ENCODE data around the gene CORT.

CORT gene

GRCh38 chr1:10474613-10475507 is 25.0 kb downstream of the CORT start, which contains the start of gene PEX14:
PEX14 (plus strand) TSS chr1:10474950; CDS start chr1:10474967, 17 bp downstream.
- DNase-seq (ENCODE audit: low read depth) = peak; percentile 76

DNA sequence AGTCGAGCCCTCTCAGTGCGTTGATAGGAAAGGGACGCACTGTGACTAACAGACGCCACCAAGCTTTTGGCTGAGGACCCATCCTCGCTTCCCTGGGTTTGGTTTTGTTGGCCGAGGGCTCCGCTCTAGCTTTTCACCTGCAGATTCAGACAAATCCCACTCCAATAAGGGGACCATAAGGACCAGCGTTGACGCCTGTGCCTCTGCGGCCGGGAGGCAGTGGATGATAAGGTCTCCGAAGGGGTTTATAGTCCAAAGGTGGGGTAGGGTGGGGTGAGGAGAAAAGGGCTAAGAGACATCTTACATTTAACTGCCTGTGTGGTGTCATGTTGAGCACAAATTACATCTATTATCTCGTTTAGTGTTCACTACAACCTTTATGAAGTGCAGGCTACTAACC is 25.7 kb downstream of the CORT start:
- no peak for DNase-seq (ENCODE audit: low read depth)

DNA sequence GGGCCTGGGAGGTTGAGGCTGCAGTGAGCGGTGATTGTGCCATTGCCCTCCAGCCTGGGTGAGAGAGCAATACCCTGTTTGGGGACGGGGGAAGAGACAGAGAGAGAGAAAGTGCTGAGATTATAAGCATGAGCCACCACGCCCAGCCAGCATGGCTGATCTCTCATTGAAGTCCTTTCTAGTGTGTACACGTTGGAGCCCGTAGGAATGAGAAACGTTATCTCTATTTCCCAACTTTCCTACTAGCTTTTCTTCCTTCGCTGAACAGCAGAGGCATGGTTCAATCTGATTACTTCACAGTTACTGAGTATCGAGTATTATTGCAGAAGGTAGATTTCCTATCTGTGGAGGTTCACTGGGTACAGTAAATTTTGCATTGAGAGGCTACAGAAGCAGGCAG is 29.5 kb downstream of the CORT start:
- DNase-seq (ENCODE audit: low read depth) = no peak

DNA sequence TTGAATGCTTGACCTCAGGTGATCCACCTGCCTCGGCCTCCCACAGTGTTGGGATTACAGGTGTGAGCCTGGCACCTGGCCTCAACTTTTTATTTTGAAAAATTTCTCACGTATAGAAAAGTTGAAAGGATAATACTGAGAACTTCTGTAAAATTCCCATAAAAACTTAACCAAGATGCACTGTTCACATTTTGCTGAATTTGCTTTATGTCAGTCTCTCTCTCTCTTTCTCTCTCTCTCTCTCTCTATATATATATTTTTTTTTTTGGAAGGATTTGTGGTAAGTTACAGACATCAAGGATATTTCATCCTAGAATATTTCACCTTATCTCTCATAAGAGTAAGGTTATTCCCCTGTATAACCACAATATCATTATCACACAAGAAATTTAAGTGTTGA is 30.8 kb downstream of the CORT start:
- no peak for DNase-seq (ENCODE audit: low read depth)

GRCh38 chr1:10484521-10484920 is 34.7 kb downstream of the CORT start:
- no peak for DNase-seq (ENCODE audit: low read depth)

- no peak for DNase-seq (ENCODE audit: low read depth)
These were observed 39.6 kb downstream of the CORT start for GRCh38 chr1:10489291-10490055.

GRCh38 chr1:10490286-10490970 is 40.6 kb downstream of the CORT start:
- no peak for DNase-seq (ENCODE audit: low read depth)

- DNase-seq (ENCODE audit: low read depth) = no peak
These were observed 44.6 kb downstream of the CORT start for GRCh38 chr1:10494418-10494753.

DNA sequence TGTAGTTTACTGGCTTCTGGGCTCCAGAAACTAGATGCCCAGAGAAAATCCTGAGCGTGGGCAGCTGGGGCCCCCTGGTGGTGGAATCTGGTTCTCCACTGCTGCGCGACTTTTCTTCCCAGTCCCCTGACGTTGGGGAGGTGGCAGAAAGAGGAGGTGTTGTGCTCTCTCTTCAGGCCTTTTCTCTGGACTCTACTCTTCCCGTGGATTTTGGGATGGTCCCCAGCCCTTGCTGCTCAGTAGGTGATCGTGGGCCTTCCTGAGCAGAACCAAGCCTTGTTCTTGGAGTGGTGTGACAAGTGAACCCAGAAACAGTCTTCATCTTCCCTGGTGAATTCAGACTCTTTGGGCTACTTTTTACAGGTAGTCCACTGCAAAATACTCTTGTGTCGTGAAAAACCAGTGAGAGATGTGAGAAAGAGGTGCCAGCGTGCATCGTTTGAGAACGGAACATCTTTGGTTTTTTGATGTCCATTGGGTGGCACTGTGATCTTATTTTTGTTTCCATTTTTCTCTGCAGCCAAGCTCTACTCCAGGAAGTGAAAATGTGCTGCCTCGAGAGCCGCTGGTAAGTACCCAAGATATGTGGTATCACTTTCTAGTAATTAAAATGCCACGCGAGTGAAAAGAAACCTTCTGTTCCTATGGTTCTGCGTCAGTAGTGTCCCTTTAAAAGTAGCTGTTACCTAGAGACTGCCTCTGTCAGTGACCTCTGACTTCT is 45.1 kb downstream of the CORT start:
- DNase-seq (ENCODE audit: low read depth) = no peak

DNA sequence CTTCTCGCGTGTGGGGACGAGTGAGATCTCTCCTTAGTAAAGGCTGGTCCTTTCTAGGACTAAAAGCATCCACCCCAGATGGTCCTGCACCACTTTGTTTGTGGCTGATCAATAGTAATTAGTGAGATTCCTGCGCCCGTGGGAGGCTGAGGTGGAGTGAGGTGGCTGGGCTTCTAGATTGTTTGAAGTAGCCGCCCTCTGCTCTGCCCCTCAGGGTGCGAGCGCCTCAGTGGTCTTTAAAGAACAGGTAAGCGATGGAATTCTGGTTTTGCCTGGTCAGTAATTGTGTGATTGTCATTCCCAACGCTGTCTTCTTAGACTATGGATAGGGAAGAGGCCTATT is 45.6 kb downstream of the CORT start:
- DNase-seq (ENCODE audit: low read depth) = no peak

GRCh38 chr1:10495952-10496351 is 46.1 kb downstream of the CORT start:
- DNase-seq (ENCODE audit: low read depth) = no peak

GRCh38 chr1:10497109-10497508 is 47.3 kb downstream of the CORT start:
- DNase-seq (ENCODE audit: low read depth) = no peak

DNA sequence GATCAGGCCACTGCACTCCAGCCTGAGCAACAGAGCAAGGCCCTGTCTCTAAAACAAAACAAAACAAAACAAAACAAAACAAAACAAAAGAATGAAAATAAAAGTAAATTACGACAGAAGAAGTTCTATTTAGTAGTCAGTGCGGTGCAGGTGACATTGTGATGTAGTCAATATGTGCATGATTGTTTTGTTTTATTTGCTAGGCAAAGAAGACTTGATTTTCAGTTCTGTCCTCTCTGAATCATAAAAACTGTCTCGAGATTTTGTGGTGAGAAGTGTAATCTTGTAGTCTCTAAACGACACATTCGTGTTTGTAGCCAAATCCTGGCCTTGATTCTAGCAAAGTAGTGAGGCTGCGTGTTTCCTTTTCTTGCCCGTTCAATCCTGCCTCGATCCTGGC is 48.4 kb downstream of the CORT start:
- DNase-seq (ENCODE audit: low read depth) = no peak

Data from stromal cell of bone marrow (primary cell).